ENCODE data around the gene TSSC4. TPM values are rescaled to one million over a fixed set of nuclear protein-coding genes. Genes with fewer than 3 reads are reported as not detected.
A peak's percentile ranks its signal among the peaks of the same experiment; 100 is the strongest.

TSSC4 gene
- total RNA-seq, 1 donor from 2014 or later = 40.6 TPM

- no peak for ATAC-seq
- Histone ChIP-seq H3K4me1 (peaks cover 89% of the 10 kb centered on the region), H3K27ac (peak overlapping the region; percentile 65), H3K9me3 (no peaks in the 10 kb centered on the region), H3K36me3 (peaks cover 19% of the 10 kb centered on the region), H3K4me3 (no peak overlapping the region), H3K27me3 (no peaks in the 10 kb centered on the region)
- no peak for DNase-seq
- TF ChIP-seq CTCF (IDR thresholded peaks at IDR 0.05) = no peak
- intact Hi-C loops (cut with DNase I) = no loop called here
These were observed 14.0 kb upstream of the TSSC4 start for GRCh38 chr11:2386591-2386990.

GRCh38 chr11:2387266-2387987, 13.1 kb upstream of the TSSC4 start:
- Histone ChIP-seq H3K4me1 (peaks cover 80% of the 10 kb centered on the region), H3K4me3 (no peak overlapping the region), H3K27ac (peak overlapping the region; percentile 65), H3K27me3 (no peaks in the 10 kb centered on the region), H3K9me3 (no peaks in the 10 kb centered on the region), H3K36me3 (peaks cover 27% of the 10 kb centered on the region)
- no peak for ATAC-seq
- TF ChIP-seq CTCF (IDR thresholded peaks at IDR 0.05) = no peak
- no peak for DNase-seq
- intact Hi-C loops (cut with DNase I) = no loop called here

- intact Hi-C loops (cut with DNase I) = no loop called here
- peak overlapping the region; percentile 65 for H3K27ac ChIP-seq
- peaks cover 39% of the 10 kb centered on the region for H3K36me3 ChIP-seq
- ATAC-seq = no peak
- no peaks in the 10 kb centered on the region for H3K27me3 ChIP-seq
- H3K4me1 ChIP-seq = peaks cover 68% of the 10 kb centered on the region
- H3K4me3 ChIP-seq = no peak overlapping the region
- TF ChIP-seq CTCF (IDR thresholded peaks at IDR 0.05) = no peak
- H3K9me3 ChIP-seq = no peaks in the 10 kb centered on the region
- DNase-seq = no peak
These were observed 11.8 kb upstream of the TSSC4 start for GRCh38 chr11:2388431-2389376.

- intact Hi-C loops (cut with DNase I) = no loop called here
- H3K36me3 ChIP-seq = peaks cover 47% of the 10 kb centered on the region
- H3K4me1 ChIP-seq = peaks cover 63% of the 10 kb centered on the region
- ATAC-seq = no peak
- H3K9me3 ChIP-seq = no peaks in the 10 kb centered on the region
- no peaks in the 10 kb centered on the region for H3K27me3 ChIP-seq
- no peak overlapping the region for H3K4me3 ChIP-seq
- no peak for TF ChIP-seq CTCF (IDR thresholded peaks at IDR 0.05)
- no peak for DNase-seq
- H3K27ac ChIP-seq = peak overlapping the region; percentile 65
These were observed 11.0 kb upstream of the TSSC4 start for GRCh38 chr11:2389377-2390026.

DNA sequence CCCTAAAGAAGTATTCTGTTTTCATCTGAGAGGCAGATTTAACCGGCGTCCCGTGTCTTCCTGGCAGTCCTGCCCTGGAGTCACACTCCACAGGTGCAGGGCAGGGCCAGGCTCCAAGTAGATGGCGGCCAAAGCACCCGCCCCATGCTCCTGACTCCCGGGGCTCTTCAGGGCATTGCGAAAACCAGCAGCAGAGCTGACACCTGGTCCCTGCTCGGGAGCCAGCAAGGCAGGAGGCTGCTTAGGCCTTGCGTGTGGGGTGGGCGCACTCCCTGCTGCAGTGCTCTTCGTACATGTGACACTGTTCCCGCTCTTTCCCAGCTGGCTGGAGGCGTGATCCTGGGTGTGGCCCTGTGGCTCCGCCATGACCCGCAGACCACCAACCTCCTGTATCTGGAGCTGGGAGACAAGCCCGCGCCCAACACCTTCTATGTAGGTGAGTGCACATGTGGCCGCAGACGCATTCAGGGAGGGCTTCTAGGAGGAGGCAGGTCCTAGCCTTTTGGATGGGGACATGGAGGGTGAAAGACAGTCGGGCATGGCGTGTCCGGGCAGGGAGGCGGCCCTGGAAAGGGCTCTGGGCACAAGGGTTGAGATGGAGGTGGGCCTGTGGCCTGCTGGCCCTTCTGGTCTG, 10.3 kb upstream of the TSSC4 start:
- intact Hi-C loops (cut with DNase I) = no loop called here
- Histone ChIP-seq H3K27ac (peak overlapping the region; percentile 65), H3K9me3 (no peaks in the 10 kb centered on the region), H3K4me3 (no peak overlapping the region), H3K27me3 (no peaks in the 10 kb centered on the region), H3K36me3 (peaks cover 52% of the 10 kb centered on the region), H3K4me1 (peaks cover 56% of the 10 kb centered on the region)
- TF ChIP-seq CTCF (IDR thresholded peaks at IDR 0.05) = no peak
- peak; percentile 87 for DNase-seq
- ATAC-seq = peak; percentile 74
